Stimulated activated CD8-positive, alpha-beta memory T cell treated with anti-CD3 and anti-CD28 coated beads, Interleukin-4, amount 100 ng/mL, for 48 hours (primary cell): ENCODE results near the gene CTCF.

ENCODE experiments used
- DNase-seq: peaks from one replicate; pipeline ENCODE4 v3.0.0-alpha.2; 2020

The CTCF gene

GRCh38 chr16:67667453-67667816 is 105.1 kb downstream of the CTCF start:
- DNase-seq = no peak

DNA sequence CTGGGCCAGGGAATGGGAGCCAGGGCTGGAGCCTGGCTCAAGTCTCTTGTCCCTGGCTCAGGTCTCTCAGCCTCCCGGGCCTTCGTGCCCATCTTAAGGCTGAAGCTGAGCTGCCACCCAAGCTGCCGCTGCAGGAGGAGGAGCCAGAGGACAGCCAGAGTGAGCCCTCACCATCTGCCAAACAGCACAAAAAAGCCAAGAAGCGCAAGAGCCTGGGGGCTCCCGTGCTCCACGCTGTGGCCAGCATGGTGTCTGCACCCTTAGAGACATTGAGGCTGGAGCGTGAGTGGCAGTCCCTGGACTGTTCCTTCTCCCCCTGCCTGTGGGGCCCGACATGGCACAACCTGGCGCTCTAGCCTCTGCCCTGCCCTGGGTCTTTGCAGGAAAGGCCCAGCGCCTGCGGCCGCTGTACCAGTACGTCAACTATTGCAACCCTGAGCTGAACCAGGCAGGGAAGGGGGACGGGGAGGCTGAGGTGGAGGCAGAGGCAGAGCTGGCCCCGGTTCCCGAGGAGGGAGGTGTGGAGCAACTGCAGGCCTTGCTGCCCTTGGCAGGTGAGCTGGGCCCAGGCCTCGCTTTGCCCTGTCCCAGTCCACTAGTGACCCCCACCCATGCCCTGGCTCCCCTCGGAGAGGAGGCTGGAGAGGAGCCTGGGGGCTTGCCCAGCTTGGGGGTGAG is 105.6 kb downstream of the CTCF start:
- peak; percentile 82 for DNase-seq

DNA sequence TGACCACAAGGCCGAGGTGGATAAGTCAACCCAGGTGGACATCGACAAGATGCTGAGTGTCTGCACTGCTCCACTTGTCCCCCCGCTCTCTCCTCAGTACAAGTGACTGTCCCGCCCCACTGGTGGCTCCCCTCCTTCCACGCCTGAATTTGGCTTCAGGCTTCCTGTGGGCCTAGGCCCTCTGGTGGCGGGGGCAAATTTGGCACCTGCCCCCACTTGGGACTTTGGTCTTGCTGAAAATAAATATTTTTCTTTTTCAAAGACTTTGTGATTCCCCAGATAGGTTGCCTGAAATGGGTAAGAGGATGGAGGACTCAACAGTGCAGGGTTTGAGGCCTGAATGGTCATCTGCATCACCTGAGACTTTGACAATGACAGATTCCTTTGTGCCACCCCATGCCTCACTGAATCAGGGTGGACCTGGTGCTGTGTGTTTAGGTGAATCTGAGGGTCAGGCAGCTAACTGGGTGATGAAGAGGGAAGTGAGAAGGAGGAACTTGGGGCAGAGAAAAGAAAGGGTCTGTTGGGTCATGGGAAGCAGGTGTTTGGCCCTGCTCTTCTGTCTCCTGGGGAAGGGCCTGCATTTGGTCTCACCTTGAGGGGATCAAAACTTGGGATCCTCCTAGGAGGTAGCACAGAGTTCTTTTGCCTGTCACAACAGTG is 106.3 kb downstream of the CTCF start:
- DNase-seq = peak; percentile 45

GRCh38 chr16:67669499-67670101 is 107.3 kb downstream of the CTCF start:
- no peak for DNase-seq

GRCh38 chr16:67672306-67672705 is 110.0 kb downstream of the CTCF start:
- no peak for DNase-seq

DNA sequence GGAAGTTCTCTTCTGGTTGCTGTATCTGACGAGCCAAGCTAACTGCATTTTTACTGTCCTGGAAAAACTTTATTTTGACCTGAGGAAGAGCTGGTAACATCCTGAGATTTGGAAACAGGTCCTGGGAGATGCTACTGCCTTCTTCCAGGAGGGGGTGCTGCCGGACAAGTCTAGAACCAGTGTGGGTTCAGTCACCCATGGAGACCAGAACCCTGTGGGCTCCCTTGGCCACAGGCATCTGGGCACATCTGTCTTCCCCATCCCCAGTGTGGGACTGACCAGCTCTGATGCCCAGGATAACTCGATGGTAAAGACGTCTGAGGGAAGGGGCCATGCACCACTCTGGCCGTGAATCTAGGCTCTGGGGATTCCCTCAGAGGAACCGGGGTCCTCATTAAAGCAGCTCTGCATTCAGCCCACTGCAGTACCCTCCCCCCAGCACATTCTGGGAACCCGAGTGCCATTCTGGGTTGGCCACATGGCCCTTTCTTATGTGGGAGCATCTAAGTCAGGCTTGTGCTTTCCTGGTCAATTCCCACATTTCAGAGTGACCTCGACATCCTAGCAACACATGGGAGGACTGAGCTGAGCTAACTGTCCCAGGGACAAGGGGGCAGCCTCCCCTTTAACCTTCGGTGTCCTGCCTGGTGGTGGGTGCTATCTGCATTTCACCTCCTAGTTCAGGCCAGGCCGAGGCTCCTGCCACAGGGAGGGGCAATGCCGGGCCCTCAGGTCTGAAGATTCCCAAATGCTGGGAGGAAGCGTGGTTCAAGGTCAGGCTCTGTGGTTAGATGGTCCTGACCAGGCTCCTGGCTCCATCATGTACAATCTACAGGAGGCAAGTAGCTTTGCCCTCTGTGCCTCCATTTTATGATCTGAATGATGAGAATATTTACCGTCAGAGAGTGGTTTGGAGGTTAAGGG is 110.7 kb downstream of the CTCF start:
- peak; percentile 70 for DNase-seq

DNA sequence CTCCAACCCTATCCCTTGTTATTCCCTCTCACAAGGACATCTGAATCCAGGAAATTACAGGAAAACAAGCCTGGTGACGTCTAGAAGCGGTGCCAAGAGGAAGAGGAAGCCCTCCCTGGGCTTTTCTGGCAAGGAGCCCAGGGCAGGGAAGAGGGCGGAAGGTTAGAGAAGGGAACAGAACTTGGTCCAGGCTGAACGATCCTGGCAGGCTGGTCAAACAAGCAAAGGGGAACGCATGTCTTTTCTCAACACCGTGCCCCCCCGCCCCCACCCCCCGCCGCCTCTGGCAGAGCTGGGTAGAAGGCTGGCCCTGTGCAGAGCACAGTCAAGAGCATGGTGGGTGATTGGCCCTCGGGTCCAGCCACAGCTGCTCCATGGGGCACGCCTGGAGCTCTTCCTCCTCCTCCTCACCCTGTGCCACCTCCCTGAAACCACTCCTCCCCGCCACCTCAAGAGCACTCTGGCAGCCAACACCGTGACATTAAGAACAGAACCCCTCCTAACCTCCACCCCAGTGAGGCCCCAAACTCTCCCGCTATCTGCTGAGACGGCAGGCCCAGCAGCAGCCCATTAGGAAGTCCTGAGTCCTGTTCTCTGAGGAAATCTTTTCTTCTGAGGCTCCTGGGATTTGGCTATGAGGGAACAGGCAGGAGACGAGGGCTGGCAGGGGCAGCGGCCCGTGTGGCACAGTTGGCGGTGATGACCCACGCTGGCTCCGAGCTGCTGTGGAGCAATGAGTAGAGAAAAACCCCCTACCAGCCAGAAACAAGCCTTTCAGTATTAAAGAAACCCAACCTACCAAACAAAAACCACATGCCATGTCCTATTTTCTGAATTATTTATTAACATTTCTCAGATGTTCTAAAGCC is 111.6 kb downstream of the CTCF start:
- no peak for DNase-seq

- DNase-seq = no peak
Observed at GRCh38 chr16:67674851-67675578, 112.7 kb downstream of the CTCF start.

DNA sequence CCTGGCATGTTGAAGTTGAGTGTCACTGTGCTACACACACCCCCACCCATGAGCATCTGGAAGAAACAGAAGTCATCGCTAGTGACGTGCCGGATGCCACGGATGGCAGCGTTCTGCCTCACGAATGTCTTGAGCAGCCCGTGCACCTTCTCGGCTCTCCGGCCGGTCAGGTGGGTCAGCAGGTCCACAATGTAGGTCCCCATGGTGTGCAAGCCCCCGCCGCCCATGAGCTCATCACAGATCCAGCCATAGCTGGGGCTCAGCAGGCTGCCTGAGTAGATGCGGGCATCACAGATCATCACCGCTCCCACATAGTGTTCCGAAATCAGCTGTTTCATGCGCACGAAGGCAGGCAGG is 113.2 kb downstream of the CTCF start:
- DNase-seq = no peak

- no peak for DNase-seq
Observed at GRCh38 chr16:67675999-67676398, 113.7 kb downstream of the CTCF start.

GRCh38 chr16:67676516-67676915 is 114.2 kb downstream of the CTCF start:
- no peak for DNase-seq

- no peak for DNase-seq
Observed at GRCh38 chr16:67676939-67677338, 114.6 kb downstream of the CTCF start.

- no peak for DNase-seq
Observed at GRCh38 chr16:67677712-67678111, 115.4 kb downstream of the CTCF start.

GRCh38 chr16:67678354-67679023 is 116.2 kb downstream of the CTCF start:
- no peak for DNase-seq

- DNase-seq = no peak
Observed at GRCh38 chr16:67679935-67680897, 117.9 kb downstream of the CTCF start.

DNA sequence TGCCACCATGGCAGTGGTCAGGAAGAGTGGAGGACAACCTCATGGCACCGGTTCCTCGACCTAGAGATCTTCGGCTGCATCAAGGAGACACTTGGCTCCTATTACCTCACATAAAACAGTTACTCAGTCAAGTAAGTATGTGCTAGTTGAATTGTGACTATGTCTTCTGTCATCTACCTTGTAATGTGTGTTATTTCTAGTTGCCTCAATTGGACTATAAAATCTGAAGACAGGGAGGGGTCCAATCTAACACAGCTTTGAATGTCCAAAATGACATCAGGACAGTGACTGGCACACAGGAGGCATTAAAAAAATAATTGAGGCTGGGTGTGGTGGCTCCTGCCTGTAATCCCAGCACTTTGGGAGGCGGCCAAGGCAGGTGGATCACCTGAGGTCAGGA is 121.4 kb downstream of the CTCF start:
- no peak for DNase-seq

DNA sequence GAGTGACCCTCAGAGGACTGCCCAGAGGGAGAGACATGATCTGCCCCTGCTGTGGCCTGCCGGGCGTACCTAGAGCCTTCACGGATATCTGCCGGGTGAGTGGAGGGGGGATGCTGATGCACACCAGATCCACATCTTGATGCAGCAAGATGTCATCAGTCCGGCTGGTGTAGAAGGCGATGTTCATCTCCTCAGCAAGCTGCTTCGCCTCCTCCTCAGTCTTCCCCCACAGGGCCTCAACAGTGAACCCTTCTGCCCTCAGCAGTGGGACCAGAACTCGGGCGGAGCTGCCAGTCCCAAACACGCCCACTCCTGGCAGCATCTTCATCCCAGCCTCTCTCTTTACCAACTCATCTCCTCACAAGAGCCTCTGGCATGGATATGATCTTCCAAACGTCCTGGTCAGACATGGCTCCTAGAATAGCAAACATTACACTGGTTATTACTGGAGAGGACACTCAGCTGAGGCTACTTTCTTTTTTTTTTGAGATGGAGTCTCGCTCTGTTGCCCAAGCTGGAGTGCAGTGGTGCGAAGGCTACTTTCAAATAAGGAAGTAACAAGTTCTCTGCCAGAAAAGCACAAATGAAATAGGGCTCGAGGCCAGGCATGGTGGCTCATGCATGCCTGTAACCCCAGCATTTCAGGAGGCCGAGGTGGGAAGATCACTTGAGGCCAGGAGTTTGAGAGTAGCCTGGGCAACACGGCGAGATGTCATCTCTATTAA is 123.2 kb downstream of the CTCF start:
- DNase-seq = no peak
